ENCODE results near the gene STAG1. TPM values are rescaled to one million over a fixed set of nuclear protein-coding genes. Genes with fewer than 3 reads are reported as not detected.

The STAG1 gene
- total and polyA plus RNA-seq, 2 of the 13 experiments (the other 11 are each of a cell fraction or from before 2014, with no cell fraction given) = 6.2 to 25.9 TPM

GRCh38 chr3:136498919-136499447 is 253.2 kb downstream of the STAG1 start (continued):
- TF ChIP-seq, protein P1, sequence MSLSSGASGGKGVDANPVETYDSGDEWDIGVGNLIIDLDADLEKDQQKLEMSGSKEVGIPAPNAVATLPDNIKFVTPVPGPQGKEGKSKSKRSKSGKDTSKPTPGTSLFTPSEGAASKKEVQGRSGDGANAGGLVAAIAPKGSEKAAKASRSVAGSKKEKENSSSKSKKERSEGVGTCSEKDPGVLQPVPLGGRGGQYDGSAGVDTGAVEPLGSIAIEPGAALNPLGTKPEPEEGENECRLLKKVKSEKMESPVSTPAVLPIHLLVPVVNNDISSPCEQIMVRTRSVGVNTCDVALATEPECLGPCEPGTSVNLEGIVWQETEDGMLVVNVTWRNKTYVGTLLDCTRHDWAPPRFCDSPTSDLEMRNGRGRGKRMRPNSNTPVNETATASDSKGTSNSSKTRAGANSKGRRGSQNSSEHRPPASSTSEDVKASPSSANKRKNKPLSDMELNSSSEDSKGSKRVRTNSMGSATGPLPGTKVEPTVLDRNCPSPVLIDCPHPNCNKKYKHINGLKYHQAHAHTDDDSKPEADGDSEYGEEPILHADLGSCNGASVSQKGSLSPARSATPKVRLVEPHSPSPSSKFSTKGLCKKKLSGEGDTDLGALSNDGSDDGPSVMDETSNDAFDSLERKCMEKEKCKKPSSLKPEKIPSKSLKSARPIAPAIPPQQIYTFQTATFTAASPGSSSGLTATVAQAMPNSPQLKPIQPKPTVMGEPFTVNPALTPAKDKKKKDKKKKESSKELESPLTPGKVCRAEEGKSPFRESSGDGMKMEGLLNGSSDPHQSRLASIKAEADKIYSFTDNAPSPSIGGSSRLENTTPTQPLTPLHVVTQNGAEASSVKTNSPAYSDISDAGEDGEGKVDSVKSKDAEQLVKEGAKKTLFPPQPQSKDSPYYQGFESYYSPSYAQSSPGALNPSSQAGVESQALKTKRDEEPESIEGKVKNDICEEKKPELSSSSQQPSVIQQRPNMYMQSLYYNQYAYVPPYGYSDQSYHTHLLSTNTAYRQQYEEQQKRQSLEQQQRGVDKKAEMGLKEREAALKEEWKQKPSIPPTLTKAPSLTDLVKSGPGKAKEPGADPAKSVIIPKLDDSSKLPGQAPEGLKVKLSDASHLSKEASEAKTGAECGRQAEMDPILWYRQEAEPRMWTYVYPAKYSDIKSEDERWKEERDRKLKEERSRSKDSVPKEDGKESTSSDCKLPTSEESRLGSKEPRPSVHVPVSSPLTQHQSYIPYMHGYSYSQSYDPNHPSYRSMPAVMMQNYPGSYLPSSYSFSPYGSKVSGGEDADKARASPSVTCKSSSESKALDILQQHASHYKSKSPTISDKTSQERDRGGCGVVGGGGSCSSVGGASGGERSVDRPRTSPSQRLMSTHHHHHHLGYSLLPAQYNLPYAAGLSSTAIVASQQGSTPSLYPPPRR (CRISPR knock-in tag; IDR thresholded peaks at IDR 0.05; ENCODE audit: borderline replicate concordance) = peak; percentile 83; the same call in 1 of the 2 replicates
- TF ChIP-seq PHF8 (CRISPR knock-in tag; IDR thresholded peaks at IDR 0.05) (no peak), ETV5 (CRISPR knock-in tag; IDR thresholded peaks at IDR 0.05; ENCODE audit: borderline replicate concordance) (0 out of 2 replicates have a peak, but pooled peaks have one; percentile 24), ZBTB4 (CRISPR knock-in tag; IDR thresholded peaks at IDR 0.05; ENCODE audit: borderline replicate concordance) (0 out of 2 replicates have a peak, but pooled peaks have one; percentile 56), ESRRA (CRISPR knock-in tag; IDR thresholded peaks at IDR 0.05; ENCODE audit: low read depth) (peak; percentile 74; the same call in 1 of the 2 replicates), GLI4 (CRISPR knock-in tag; IDR thresholded peaks at IDR 0.05; ENCODE audit: borderline replicate concordance) (no peak), ZNF670 (CRISPR knock-in tag; IDR thresholded peaks at IDR 0.05; ENCODE audit: borderline replicate concordance) (0 out of 2 replicates have a peak, but pooled peaks have one; percentile 35)
- TF ChIP-seq, protein P2, sequence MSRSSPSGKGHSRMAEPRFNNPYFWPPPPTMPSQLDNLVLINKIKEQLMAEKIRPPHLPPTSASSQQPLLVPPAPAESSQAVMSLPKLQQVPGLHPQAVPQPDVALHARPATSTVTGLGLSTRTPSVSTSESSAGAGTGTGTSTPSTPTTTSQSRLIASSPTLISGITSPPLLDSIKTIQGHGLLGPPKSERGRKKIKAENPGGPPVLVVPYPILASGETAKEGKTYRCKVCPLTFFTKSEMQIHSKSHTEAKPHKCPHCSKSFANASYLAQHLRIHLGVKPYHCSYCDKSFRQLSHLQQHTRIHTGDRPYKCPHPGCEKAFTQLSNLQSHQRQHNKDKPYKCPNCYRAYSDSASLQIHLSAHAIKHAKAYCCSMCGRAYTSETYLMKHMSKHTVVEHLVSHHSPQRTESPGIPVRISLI (CRISPR knock-in tag; IDR thresholded peaks at IDR 0.05; ENCODE audit: borderline replicate concordance) = peak; percentile 52; the same call in 1 of the 2 replicates

Data from HepG2 (cell line).